Measurements from ENCODE around the gene PCBP3.
A peak's percentile ranks its signal among the peaks of the same experiment; 100 is the strongest.
"Not testable (repeated sequence)": the region's sequence is repeated elsewhere in the genome, so short reads cannot be mapped to it uniquely, and the experiment has no call there.

The PCBP3 gene

GRCh38 chr21:45827881-45828579 lies 184.5 kb downstream of the PCBP3 start:
- H3K4me1 Mint-ChIP-seq, result peaks cover 10% of the 10 kb centered on the region
- peak overlapping the region; percentile 92 for H3K27ac Mint-ChIP-seq
- H3K27me3 Mint-ChIP-seq, result peaks cover 5% of the 10 kb centered on the region
- peaks cover 4% of the 10 kb centered on the region for H3K9me3 Mint-ChIP-seq
- H3K4me3 Mint-ChIP-seq, result peak overlapping the region; percentile 27
- no peaks in the 10 kb centered on the region for H3K36me3 Mint-ChIP-seq
- DNase-seq (ENCODE audit: low spot score in 2 of 2) (no peak), ATAC-seq (ENCODE audit: low read depth) (no peak)

- Mint-ChIP-seq H3K4me1 (peaks cover 10% of the 10 kb centered on the region), H3K27ac (no peak overlapping the region), H3K36me3 (no peaks in the 10 kb centered on the region), H3K9me3 (peaks cover 4% of the 10 kb centered on the region), H3K27me3 (peaks cover 5% of the 10 kb centered on the region), H3K4me3 (no peak overlapping the region)
- DNase-seq (ENCODE audit: low spot score in 2 of 2), result no peak
- no peak for ATAC-seq (ENCODE audit: low read depth)
Observed at GRCh38 chr21:45828580-45829570, 185.3 kb downstream of the PCBP3 start.

- Mint-ChIP-seq H3K4me3 (no peak overlapping the region), H3K9me3 (peaks cover 4% of the 10 kb centered on the region), H3K27ac (no peak overlapping the region), H3K36me3 (no peaks in the 10 kb centered on the region), H3K4me1 (peaks cover 10% of the 10 kb centered on the region), H3K27me3 (no peaks in the 10 kb centered on the region)
- no peak for ATAC-seq (ENCODE audit: low read depth)
- no peak for DNase-seq (ENCODE audit: low spot score in 2 of 2)
Observed at GRCh38 chr21:45829668-45830067, 186.1 kb downstream of the PCBP3 start.

- Mint-ChIP-seq H3K36me3 (no peaks in the 10 kb centered on the region), H3K27ac (no peak overlapping the region), H3K9me3 (peaks cover 4% of the 10 kb centered on the region), H3K4me1 (peaks cover 10% of the 10 kb centered on the region), H3K4me3 (peak overlapping the region; percentile 14), H3K27me3 (no peaks in the 10 kb centered on the region)
- DNase-seq (ENCODE audit: low spot score in 2 of 2) (no peak), ATAC-seq (ENCODE audit: low read depth) (no peak)
Observed at GRCh38 chr21:45830221-45830640, 186.7 kb downstream of the PCBP3 start.

GRCh38 chr21:45830720-45831366 lies 187.3 kb downstream of the PCBP3 start:
- no peak overlapping the region for H3K4me3 Mint-ChIP-seq
- H3K27me3 Mint-ChIP-seq, result no peaks in the 10 kb centered on the region
- H3K27ac Mint-ChIP-seq, result no peak overlapping the region
- H3K36me3 Mint-ChIP-seq, result no peaks in the 10 kb centered on the region
- DNase-seq (ENCODE audit: low spot score in 2 of 2) (no peak), ATAC-seq (ENCODE audit: low read depth) (no peak)
- H3K9me3 Mint-ChIP-seq, result peaks cover 4% of the 10 kb centered on the region
- peaks cover 10% of the 10 kb centered on the region for H3K4me1 Mint-ChIP-seq

DNA sequence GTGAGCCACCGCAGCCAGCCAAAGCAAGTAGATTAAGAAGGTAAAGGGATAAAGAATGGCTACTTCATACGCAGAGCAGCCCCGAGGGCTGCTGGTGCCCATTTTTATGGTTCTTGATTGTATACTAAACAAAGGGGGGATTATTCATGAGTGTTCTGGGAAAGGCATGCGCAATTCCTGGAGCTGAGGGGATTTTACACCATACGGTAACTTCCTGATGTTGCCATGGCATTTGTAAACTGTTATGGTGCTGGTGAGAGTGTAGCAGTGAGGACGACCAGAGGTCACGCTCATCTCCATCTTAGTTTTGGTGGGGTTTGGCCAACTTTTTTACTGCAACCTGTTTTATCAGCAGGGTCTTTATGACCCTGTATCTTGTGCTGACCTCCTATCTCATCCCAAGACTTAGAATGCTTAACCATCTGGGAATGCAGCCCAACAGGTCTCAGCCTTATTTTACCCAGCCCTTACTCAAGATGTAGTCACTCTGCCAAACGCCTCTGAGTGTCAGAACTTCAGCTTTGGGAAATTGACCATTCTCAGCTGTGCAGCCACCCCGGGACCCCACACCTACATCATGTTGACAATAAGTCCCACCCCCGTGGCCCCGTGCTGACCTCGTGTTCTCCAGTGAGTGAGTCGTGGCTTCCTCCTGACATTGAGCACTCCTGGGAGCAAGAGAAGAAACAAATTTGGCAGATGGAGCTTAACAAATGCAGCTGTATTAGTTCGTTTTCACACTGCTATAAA lies 188.6 kb downstream of the PCBP3 start:
- Mint-ChIP-seq H3K36me3 (no peaks in the 10 kb centered on the region), H3K4me3 (no peak overlapping the region), H3K27ac (no peak overlapping the region), H3K9me3 (peaks cover 4% of the 10 kb centered on the region), H3K4me1 (peaks cover 8% of the 10 kb centered on the region), H3K27me3 (no peaks in the 10 kb centered on the region)
- no peak for ATAC-seq (ENCODE audit: low read depth)
- DNase-seq (ENCODE audit: low spot score in 2 of 2), result no peak

- ATAC-seq (ENCODE audit: low read depth); H3K36me3 Mint-ChIP-seq; H3K9me3 Mint-ChIP-seq; H3K27ac Mint-ChIP-seq; H3K4me3 Mint-ChIP-seq; H3K4me1 Mint-ChIP-seq; DNase-seq (ENCODE audit: low spot score in 2 of 2); H3K27me3 Mint-ChIP-seq: not testable (repeated sequence)
Observed at GRCh38 chr21:45832741-45833235, 189.3 kb downstream of the PCBP3 start.

DNA sequence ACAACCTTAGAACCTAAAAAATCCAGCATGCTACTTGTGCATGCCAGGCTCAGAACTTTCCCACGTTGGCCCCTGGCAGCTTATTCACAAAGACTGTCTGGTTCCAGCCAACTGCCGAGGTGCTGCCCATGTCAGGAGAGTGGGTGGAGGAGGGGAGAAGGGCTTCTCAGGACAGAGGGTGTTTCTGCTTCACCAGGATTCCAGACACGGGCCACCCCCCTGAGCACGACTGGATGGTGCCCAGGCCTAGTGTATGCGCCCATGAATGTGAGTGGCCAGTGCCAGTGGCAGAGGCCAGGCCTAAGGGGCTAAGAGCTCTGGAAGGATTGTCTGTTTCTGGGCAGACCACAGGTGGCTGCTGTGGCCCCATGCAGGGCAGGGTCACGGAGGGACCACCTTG lies 189.9 kb downstream of the PCBP3 start:
- Mint-ChIP-seq H3K27me3 (no peaks in the 10 kb centered on the region), H3K9me3 (peaks cover 4% of the 10 kb centered on the region), H3K4me3 (no peak overlapping the region), H3K36me3 (no peaks in the 10 kb centered on the region), H3K4me1 (no peaks in the 10 kb centered on the region), H3K27ac (no peak overlapping the region)
- DNase-seq (ENCODE audit: low spot score in 2 of 2) (no peak), ATAC-seq (ENCODE audit: low read depth) (no peak)

DNA sequence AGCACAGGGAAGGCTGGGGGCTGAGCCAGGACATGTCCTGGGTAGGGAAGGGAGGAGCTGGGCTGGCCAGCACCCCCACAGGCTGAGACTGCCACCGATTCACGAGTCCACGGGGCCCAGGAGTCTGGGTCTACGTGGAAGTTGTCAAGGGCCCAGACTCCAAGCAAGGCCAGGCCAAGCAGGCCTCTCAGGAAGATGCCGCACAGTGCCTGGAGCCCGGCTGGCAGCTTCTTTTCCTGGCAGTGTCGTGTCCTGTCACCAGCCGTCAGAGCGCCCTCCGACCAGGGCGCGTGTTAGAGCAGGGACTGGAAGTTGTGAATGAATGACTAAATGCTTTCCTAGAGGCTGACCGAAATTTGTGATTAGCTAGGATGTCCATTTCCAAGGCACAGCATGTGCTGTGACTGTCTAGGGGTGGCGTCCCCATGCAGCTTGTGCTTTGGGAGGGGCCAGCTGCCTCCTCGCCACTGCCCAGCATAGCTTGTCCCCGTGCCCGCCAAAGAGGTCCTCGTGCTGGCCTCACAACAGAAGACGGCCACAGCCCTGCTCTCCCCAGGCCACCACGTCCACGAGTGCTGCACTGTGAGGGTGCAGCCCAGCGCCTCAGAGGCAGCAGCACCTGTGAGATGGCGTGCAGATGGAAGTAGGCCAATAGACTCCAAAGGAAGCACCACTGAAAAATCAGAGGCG lies 190.6 kb downstream of the PCBP3 start:
- H3K27me3 Mint-ChIP-seq, result no peaks in the 10 kb centered on the region
- H3K4me3 Mint-ChIP-seq, result no peak overlapping the region

DNA sequence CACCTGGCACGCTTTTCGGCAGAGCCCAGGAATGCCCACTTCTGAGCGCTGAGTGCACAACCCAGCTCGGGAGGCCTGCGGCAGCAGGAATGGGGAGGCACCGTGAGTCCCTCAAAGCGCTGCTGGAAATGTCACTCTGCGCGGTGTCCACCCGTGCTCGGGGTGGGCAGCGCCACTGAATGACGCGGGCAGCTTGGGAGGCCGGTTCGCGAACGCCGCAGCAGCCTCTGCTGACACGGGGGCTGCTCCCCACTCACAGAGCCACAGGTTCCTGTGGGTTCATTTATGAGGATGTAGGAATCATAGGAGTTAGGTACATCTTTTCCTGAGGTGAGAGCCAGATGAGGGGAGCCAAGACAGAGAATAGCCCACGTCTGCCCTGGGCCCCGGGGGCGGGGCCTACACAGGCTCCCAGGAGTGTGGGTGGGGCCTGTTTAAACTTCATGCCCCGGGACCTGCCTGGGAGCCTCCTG lies 191.3 kb downstream of the PCBP3 start:
- DNase-seq (ENCODE audit: low spot score in 2 of 2) (no peak), ATAC-seq (ENCODE audit: low read depth) (no peak)
- H3K27me3 Mint-ChIP-seq, result no peaks in the 10 kb centered on the region
- no peaks in the 10 kb centered on the region for H3K4me1 Mint-ChIP-seq
- H3K9me3 Mint-ChIP-seq, result peaks cover 4% of the 10 kb centered on the region
- no peaks in the 10 kb centered on the region for H3K36me3 Mint-ChIP-seq
- no peak overlapping the region for H3K4me3 Mint-ChIP-seq
- H3K27ac Mint-ChIP-seq, result no peak overlapping the region

More for the DNA sequence above, 190.6 kb downstream of the PCBP3 start:
- Mint-ChIP-seq H3K36me3 (no peaks in the 10 kb centered on the region), H3K27ac (no peak overlapping the region), H3K4me1 (no peaks in the 10 kb centered on the region), H3K9me3 (peaks cover 4% of the 10 kb centered on the region)
- DNase-seq (ENCODE audit: low spot score in 2 of 2), result no peak
- ATAC-seq (ENCODE audit: low read depth), result no peak

DNA sequence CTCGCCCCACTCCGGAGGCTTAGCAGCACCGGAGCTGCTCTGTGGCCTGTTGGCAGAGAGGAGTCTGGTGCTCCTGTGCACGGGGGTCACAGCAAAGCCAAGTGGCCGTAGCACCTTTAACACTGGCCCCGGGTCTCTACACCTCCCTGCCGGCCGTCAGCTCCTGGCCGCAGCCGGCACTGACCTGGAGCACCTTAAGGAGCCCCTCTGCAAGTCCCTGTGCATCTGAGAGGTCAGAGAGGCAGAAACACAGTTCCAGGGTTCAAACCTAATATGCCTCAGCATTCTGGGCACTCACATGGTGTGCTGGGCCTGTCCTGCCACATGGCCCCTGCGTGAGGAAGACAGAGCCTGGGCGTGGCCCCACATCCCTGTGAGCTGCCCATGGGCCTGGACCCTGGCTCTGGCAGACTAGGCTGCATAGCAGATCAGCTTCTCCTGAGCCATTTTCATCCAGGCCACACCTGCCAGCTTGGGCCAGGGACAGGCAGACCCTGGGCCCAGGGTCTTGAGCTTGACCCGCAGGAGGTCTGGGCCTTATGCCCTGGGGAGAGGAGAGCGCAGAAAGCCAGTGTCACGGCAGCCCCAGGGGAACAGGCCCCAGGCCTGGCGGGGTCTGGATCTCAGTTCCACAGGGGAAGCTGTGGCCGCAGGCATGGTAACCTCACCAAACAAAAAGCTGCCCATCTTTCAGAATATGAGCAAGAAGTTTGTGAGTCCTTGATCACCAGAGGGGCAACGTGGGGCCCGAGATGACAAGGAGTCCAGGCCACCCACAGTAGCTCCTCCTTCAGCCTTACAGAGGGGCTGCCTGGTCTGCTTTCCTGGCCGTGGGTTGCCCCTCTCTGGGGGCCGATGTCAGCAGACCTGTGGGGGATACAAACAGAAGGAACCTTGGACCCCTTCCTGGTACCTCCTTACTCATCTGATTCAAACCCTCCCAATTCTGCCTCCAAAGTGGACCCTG lies 192.1 kb downstream of the PCBP3 start:
- ATAC-seq (ENCODE audit: low read depth) (no peak), DNase-seq (ENCODE audit: low spot score in 2 of 2) (no peak)
- H3K4me1 Mint-ChIP-seq, result no peaks in the 10 kb centered on the region
- H3K4me3 Mint-ChIP-seq, result no peak overlapping the region
- H3K9me3 Mint-ChIP-seq, result peaks cover 4% of the 10 kb centered on the region
- H3K27ac Mint-ChIP-seq, result no peak overlapping the region
- H3K27me3 Mint-ChIP-seq, result no peaks in the 10 kb centered on the region
- no peaks in the 10 kb centered on the region for H3K36me3 Mint-ChIP-seq

DNA sequence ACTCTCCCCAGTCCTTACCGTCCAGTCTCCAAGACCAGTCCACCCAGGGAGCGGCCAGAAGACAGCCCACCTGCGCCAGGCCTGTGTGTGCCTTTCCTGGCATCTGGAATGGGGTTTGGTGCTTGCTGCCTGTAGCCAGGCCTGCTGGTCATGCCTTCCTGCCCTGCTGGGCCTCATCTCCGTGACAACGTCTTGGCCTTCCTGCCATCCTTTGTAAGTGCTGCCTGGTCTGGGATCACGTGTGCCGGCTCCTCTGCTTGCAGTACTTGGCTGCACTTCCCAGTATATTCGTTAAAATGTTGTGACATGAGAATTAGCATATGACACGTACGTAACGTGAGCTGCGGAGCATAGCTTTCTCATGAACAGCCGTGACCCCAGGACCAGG lies 192.7 kb downstream of the PCBP3 start:
- ATAC-seq (ENCODE audit: low read depth) (no peak), DNase-seq (ENCODE audit: low spot score in 2 of 2) (no peak)
- H3K27me3 Mint-ChIP-seq, result no peaks in the 10 kb centered on the region
- peaks cover 2% of the 10 kb centered on the region for H3K36me3 Mint-ChIP-seq
- peaks cover 6% of the 10 kb centered on the region for H3K9me3 Mint-ChIP-seq
- no peaks in the 10 kb centered on the region for H3K4me1 Mint-ChIP-seq
- H3K4me3 Mint-ChIP-seq, result no peak overlapping the region
- H3K27ac Mint-ChIP-seq, result no peak overlapping the region

Data from memory B cell (primary cell).